Fibroblast of pulmonary artery (primary cell): Measurements from ENCODE around the gene WFIKKN1.

ENCODE experiments used
- DNase-seq: peaks from one replicate; pipeline ENCODE4 v3.0.0-alpha.2; 2010; ENCODE audit warnings: low read depth
- H3K4me3 ChIP-seq: replicated peaks from 2 replicates; pipeline ENCODE4 v1.5.1; 2011; ENCODE audit warnings: low read depth, mild to moderate bottlenecking, control low read depth, low read length, moderate library complexity
- TF ChIP-seq, protein P1 (sequence below): IDR thresholded peaks from 2 replicates; pipeline ENCODE4 v1.5.1; 2011; ENCODE audit warnings: mild to moderate bottlenecking, control low read depth, low read length, inconsistent platforms; ENCODE audit errors: missing control alignments

WFIKKN1 gene

DNA sequence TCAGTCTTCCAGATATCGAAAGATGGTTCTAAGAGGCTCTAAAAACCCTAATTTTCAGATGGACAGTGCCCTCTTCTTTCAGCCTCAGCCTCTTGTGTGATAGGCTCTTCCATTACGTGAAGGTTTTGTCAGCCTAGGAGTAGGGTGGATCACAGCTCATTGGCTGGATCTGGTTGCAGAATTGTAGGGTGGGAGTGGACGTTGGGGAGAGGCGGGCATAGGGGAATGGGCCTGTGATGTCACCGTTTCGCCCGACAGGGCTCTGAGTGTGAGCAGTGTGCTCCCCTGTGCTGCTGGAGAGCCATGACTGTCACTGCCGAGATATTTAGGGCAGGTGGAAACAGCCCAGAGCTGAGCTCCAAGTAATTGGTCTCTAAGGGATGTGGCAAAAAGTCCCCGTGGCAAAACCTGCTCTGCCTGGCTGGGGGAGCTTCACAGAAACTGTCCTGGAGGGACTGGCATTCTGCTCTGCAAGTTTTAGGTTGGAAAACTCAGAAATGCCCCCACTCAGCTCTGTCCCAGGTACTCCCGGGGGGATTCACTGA lies 6.2 kb upstream of the WFIKKN1 start:
- DNase-seq = no peak
- H3K4me3 ChIP-seq = no peak overlapping the region
- TF ChIP-seq, protein P1, sequence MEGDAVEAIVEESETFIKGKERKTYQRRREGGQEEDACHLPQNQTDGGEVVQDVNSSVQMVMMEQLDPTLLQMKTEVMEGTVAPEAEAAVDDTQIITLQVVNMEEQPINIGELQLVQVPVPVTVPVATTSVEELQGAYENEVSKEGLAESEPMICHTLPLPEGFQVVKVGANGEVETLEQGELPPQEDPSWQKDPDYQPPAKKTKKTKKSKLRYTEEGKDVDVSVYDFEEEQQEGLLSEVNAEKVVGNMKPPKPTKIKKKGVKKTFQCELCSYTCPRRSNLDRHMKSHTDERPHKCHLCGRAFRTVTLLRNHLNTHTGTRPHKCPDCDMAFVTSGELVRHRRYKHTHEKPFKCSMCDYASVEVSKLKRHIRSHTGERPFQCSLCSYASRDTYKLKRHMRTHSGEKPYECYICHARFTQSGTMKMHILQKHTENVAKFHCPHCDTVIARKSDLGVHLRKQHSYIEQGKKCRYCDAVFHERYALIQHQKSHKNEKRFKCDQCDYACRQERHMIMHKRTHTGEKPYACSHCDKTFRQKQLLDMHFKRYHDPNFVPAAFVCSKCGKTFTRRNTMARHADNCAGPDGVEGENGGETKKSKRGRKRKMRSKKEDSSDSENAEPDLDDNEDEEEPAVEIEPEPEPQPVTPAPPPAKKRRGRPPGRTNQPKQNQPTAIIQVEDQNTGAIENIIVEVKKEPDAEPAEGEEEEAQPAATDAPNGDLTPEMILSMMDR = no peak

DNA sequence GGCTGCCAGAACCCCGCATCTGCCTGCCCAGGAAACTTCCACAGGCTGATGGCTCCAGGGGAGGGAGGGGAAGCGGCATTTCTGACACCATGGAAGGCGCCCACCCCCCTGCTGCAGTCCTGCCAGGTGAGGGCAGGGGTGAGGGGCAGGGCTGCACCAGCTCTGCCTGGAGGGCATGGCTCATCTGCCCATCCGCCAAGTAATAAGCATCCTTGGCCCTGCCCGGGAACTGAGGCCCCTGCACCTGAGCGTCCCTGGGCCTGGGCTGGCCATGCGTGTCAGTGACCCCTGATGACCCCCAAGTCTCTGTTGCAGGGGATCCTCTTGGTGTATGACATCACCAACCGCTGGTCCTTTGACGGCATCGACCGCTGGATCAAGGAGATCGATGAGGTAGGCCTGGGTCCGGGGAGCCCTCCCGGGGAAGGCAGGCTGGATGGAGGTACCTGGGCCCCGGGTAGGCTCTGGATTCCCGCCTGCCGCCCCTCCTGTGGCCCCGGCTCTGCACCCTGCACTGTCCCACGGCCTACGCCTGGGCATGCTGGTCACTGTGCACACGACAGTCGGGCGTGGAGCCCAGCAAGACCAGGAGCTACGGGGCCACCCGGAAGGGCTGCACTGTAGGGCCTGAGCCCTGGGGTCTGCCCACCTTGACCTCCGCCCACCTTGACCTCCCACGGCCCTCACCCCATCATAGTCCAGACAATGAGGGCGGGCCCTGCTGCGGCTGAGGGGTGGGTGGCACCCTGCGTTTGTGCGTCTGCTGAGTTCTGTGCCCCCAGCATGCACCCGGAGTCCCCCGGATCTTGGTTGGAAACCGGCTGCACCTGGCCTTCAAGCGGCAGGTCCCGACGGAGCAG lies 5.4 kb upstream of the WFIKKN1 start:
- H3K4me3 ChIP-seq = no peak overlapping the region
- no peak for DNase-seq
- TF ChIP-seq, protein P1 = no peak

DNA sequence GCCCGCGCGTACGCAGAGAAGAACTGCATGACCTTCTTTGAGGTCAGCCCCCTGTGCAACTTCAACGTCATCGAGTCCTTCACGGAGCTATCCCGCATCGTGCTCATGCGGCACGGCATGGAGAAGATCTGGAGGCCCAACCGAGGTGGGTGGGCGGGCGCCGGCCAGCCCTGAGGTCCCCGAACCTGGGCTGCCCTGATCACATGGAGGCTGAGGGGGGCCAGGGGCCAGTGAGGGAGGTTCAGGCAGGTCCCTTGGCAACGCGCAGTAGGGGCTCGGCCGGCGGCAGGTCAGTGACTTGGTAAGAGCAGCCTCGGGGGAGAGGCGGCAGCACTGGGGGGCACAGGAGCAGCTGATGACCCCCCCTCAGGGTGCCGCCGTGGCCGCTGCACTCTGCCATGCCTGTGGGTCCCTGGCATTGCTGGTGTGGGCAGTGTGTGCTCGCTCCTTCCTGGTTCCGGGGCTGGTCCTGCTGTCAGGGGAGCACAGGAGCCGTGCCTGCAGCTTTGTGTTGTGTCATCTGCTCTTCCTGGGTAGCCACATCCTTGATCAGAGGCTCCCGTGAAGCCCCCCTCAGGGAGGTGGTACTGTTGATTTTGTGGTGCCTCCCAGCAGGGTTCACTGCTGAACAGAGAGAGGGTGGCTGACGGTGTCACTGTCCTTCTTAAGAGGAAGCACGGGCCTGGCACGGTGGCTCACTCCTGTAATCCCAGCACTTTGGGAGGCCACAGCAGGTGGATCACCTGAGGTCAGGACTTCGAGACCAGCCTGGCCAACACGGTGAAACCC lies 4.6 kb upstream of the WFIKKN1 start:
- H3K4me3 ChIP-seq = no peak overlapping the region
- DNase-seq = no peak
- TF ChIP-seq, protein P1 = no peak

DNA sequence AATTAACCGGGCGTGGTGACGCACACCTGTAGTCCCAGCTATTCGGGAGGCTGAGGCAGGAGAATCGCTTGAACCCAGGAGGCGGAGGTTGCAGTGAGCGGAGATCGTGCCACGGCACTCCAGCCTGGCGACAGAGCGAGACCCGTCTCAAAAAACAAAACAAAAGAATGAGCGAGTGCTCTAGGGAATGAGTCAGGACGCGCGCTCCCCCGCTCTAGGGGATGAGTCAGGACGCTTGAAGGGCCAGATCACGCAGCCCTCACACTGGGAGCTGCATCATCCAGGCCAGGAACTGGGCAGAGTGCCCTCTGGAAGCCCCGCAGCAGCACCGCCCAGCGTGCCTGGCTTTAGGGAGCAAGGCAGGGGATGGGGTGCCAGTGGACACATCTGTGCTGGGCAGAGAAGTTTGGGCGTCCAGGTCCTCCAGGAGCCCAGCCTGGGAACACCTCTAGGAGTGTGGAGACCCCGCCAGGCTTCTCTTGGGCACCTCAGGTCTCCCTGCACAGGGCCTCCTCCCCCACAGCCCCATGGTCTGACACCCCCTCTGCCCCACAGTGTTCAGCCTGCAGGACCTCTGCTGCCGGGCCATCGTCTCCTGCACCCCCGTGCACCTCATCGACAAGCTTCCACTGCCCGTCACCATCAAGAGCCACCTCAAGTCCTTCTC lies 3.9 kb upstream of the WFIKKN1 start:
- TF ChIP-seq, protein P1 = no peak
- peak; percentile 96 for DNase-seq
- H3K4me3 ChIP-seq = no peak overlapping the region

DNA sequence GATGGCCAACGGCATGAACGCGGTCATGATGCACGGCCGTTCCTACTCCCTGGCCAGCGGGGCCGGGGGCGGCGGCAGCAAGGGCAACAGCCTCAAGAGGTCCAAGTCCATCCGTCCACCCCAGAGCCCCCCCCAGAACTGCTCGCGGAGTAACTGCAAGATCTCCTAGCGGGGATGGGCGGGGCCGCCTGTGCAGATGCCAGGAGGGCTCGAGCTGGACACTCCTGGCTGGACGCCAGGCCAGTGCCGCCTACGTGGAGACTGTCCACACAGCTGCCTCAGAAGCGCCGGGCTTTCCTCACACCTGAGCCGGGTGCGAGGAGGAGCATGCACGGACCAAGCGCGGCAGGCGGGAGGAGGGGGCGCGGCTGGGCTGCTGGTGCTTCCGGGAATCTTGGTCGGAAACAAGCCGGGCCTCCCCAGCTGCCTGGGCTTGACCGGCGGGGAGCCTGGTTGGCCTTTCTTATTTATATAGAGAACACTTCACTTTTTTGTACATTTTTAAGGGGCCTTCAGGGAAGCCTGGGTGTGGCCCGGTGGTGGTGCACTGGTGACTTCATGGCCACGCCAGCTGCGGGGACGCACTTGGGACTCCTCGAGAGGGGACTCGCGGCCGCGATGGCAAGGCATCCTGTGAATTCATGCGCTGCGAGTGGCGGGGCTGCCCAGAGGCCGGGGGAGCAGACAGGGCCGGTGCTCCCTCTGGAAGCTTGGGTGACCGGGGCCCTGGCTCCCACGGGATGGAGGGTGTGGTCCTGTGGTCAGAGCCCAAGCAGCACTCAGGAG lies 3.1 kb upstream of the WFIKKN1 start:
- TF ChIP-seq, protein P1 = no peak
- DNase-seq = no peak
- H3K4me3 ChIP-seq = no peak overlapping the region
